Measurements from ENCODE around the gene MYO16.

MYO16 gene

GRCh38 chr13:108797354-108797753, 167.9 kb downstream of the MYO16 start:
- DNase-seq (ENCODE audit: low read depth) = no peak

GRCh38 chr13:108807841-108808240, 178.4 kb downstream of the MYO16 start:
- no peak for DNase-seq (ENCODE audit: low read depth)

GRCh38 chr13:108812165-108812564, 182.8 kb downstream of the MYO16 start:
- DNase-seq (ENCODE audit: low read depth) = no peak

GRCh38 chr13:108812661-108813060, 183.2 kb downstream of the MYO16 start:
- no peak for DNase-seq (ENCODE audit: low read depth)

GRCh38 chr13:108813587-108814170, 184.3 kb downstream of the MYO16 start:
- DNase-seq (ENCODE audit: low read depth) = no peak

- no peak for DNase-seq (ENCODE audit: low read depth)
Observed at GRCh38 chr13:108816375-108816774, 187.0 kb downstream of the MYO16 start.

GRCh38 chr13:108827646-108828045, 198.2 kb downstream of the MYO16 start:
- DNase-seq (ENCODE audit: low read depth) = no peak

GRCh38 chr13:108828086-108828815, 198.8 kb downstream of the MYO16 start:
- no peak for DNase-seq (ENCODE audit: low read depth)

- no peak for DNase-seq (ENCODE audit: low read depth)
Observed at GRCh38 chr13:108830916-108831315, 201.5 kb downstream of the MYO16 start.

- DNase-seq (ENCODE audit: low read depth) = no peak
Observed at GRCh38 chr13:108833531-108833930, 204.1 kb downstream of the MYO16 start.

- no peak for DNase-seq (ENCODE audit: low read depth)
Observed at GRCh38 chr13:108834193-108834592, 204.8 kb downstream of the MYO16 start.

GRCh38 chr13:108835083-108835482, 205.7 kb downstream of the MYO16 start:
- no peak for DNase-seq (ENCODE audit: low read depth)

GRCh38 chr13:108850691-108851090, 221.3 kb downstream of the MYO16 start:
- no peak for DNase-seq (ENCODE audit: low read depth)

- no peak for DNase-seq (ENCODE audit: low read depth)
Observed at GRCh38 chr13:108851660-108852059, 222.2 kb downstream of the MYO16 start.

- no peak for DNase-seq (ENCODE audit: low read depth)
Observed at GRCh38 chr13:108853031-108853430, 223.6 kb downstream of the MYO16 start.

GRCh38 chr13:108855737-108856387, 226.5 kb downstream of the MYO16 start:
- DNase-seq (ENCODE audit: low read depth) = no peak

- no peak for DNase-seq (ENCODE audit: low read depth)
Observed at GRCh38 chr13:108858676-108859075, 229.3 kb downstream of the MYO16 start.

- DNase-seq (ENCODE audit: low read depth) = no peak
Observed at GRCh38 chr13:108859197-108860012, 230.0 kb downstream of the MYO16 start.

GRCh38 chr13:108860418-108860817, 231.0 kb downstream of the MYO16 start:
- DNase-seq (ENCODE audit: low read depth) = no peak

GRCh38 chr13:108877300-108877699, 247.9 kb downstream of the MYO16 start:
- no peak for DNase-seq (ENCODE audit: low read depth)

- DNase-seq (ENCODE audit: low read depth) = no peak
Observed at GRCh38 chr13:108878732-108879131, 249.3 kb downstream of the MYO16 start.

GRCh38 chr13:108889324-108889984, 260.0 kb downstream of the MYO16 start:
- no peak for DNase-seq (ENCODE audit: low read depth)
